Kidney tubule cell (primary cell): Measurements from ENCODE around the gene EWSR1.
A peak's percentile ranks its signal among the peaks of the same experiment; 100 is the strongest.
"Not testable (repeated sequence)": the region's sequence is repeated elsewhere in the genome, so short reads cannot be mapped to it uniquely, and the experiment has no call there.

Source experiments
- DNase-seq: peaks from one replicate; pipeline ENCODE4 v3.0.0-alpha.2; 2018; ENCODE audit warnings: low spot score

The EWSR1 gene

DNA sequence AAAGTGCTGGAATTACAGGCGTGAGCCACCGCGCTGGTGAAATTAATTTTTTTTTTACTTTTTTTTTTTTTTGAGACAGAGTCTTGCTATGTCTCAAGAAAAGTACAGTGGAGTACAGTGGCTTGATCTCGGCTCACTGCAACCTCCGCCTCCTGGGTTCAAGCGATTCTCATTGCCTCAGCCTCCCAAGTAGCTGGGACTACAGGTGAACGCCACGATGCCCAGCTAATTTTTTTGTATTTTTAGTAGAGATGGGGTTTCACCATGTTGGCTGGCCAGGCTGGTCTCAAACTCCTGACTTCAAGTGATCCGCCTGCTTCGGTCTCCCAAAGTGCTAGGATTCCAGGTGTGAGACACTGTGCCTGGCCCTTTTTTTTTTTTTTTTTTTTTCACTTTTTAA is 20.2 kb upstream of the EWSR1 start:
- DNase-seq = not testable (repeated sequence)

- no peak for DNase-seq
Observed at GRCh38 chr22:29251265-29251664, 16.8 kb upstream of the EWSR1 start.

- no peak for DNase-seq
Observed at GRCh38 chr22:29251981-29252911, 15.8 kb upstream of the EWSR1 start.

- DNase-seq = no peak
Observed at GRCh38 chr22:29253561-29254285, 14.3 kb upstream of the EWSR1 start.

DNA sequence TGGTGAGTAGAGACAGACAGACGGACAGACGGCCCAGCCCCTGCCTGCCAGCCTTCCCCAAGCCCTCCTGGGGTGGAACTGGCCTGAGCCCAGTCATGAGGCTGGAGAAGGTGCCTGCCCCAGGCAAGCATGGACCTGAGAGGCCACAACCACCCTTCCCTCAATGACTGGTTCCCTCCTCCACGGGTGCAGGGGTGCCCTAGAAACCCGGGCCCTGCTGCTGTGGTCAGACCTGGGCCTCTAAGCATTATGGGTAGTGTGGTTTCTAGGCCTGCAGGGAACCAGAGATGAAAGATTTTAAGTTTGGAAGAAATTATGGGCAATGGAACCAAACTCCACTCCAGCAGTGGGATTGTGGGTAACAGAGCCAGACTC is 13.8 kb upstream of the EWSR1 start:
- no peak for DNase-seq

- DNase-seq = no peak
Observed at GRCh38 chr22:29255064-29255621, 12.9 kb upstream of the EWSR1 start.

- no peak for DNase-seq
Observed at GRCh38 chr22:29256606-29257325, 11.3 kb upstream of the EWSR1 start.

DNA sequence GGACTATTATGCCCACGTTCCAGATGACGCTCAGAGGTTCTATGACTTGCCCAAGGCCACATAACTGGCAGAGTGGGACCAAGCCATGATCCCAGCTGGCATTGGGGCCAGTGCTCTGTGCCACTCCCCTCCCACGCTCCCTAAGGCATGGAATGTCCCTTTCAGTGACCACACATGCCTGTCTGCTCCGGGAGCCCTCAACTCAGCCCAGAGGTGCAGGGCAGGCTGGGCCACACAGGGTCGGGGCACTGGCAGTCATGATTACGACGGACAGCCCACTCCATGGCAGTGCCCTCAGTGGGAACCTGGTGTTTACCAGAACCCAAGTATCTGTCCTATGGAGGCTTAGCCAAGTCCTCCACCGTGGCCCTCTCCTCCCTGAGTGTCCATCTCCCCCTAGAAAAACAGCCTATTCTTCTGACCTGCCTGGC is 10.3 kb upstream of the EWSR1 start:
- no peak for DNase-seq

DNA sequence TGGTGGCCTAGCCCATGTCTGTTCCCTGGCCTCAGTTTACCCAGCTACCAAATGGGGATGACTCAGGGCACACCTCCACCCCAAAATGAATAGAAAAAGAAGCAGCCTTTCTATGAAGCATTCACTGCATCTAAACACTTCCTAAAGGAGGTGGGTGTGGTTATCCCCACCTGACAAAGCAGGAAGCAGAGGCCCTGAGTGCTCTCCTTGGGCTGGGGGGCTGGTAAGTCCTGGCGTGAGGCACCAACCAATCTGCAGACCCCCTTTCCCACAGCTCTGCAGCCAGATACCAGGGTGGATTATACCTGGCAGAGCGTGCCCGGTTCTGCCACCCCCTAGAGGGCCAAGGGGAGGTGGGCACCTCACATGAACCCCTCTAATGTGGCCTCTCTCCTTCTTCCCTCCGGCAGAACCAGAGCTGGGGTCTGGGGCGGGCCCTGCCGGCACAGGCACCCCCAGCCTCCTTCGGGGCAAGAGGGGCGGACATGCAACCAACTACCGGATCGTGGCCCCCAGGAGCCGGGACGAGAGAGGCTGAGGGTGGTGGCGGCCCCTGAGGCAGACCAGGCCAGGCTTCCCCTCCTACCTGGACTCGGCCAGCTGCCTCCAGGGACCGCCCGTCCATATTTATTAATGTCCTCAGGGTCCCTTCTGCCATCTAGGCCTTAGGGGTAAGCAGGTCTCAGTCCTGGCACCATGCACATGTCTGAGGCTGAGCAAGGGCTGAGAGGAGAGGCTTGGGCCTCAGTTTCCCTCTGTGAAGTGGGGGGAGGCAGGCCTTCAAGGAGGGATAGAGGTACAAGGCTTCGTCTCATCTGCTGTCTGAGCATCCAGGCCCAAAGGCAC is 9.4 kb upstream of the EWSR1 start:
- DNase-seq = no peak

DNA sequence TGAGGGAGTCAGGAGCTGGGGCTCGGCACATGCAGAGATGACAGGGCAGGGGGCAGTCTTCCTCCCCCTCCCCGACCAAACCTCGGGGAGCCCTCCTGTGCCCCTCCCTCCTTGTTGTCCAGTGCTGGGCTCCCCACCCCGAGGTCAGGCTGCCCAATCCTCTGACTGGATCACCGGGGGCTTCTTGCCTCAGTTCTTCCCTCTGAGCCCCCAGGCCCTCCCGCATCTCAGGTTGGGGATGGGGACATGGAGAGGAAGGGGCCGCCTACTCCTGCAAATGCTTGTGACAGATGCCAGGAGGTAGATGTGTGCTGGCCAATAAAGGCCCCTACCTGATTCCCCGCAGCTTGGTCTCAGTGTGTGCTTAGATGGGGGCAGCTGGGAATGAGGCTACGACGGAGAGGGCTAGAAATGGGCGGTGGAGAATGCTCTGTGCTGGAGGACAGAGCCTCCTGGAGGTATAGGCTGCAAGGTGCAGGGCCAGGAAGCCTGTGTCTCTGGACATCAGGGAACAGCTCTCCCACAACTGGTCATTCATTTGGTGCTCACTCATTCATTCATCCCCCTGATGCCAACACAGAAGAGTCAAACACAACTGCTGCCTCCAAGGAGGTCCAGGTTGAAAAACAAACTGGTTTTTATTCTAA is 8.7 kb upstream of the EWSR1 start:
- no peak for DNase-seq

DNA sequence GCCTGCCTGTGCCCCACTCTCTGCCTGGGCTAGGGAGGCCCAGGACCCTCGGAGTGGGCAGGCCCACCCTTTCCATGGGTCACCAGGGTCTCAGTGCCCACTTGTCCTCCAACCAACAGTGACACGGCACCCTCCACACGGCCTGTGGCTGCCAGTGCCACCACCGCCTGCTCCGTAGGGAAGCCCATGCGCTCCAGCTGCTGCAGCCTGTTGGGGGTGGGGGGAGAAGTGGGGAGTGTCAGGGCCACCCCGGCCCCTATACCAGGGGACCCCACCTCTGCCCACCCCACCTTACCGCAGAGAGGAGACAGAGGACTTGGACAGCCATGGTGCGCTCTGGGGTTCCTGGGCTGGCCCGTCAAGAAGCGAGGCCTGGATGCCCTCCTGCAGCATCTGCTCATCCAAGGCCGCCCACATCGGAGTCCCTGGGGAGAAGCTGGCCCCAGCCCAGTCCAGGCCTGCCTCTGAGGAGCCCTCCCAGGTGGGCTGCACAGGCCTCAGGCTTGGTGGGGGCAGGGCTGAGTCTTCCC is 8.0 kb upstream of the EWSR1 start:
- DNase-seq = no peak

DNA sequence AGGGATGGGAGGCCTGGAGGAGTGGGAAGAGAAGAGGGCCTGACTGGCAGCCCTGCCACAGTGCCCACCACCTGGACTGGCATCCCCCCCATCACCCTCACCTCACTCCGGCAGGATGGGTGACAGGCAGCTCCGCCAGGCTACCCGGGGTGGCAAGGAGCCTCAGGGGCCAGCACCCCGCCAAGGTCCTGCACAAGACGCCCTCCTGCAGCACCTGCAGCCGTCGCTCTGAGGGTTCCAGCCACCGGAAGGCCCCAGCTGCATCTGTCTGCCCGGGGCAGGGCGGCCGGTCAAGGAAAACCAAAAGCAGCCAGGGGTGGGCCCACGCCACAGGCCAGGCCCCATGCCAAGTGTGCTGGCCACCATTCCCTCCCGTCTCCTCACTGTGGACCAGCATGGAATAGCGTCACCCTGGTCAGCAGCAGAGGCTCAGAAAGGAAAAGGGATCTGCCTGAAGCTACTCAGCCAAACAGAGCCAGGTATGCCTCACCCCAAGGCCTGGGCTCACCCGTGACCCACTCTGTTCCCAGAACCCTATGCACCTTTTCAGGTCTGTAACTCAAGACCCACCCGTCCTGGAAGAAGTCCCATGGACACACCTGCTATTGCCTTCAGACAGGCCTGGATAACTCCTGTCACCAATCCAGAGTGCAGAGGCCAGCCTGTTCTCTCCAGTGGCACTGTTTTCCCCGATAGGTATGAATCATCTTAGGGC is 7.3 kb upstream of the EWSR1 start:
- no peak for DNase-seq

DNA sequence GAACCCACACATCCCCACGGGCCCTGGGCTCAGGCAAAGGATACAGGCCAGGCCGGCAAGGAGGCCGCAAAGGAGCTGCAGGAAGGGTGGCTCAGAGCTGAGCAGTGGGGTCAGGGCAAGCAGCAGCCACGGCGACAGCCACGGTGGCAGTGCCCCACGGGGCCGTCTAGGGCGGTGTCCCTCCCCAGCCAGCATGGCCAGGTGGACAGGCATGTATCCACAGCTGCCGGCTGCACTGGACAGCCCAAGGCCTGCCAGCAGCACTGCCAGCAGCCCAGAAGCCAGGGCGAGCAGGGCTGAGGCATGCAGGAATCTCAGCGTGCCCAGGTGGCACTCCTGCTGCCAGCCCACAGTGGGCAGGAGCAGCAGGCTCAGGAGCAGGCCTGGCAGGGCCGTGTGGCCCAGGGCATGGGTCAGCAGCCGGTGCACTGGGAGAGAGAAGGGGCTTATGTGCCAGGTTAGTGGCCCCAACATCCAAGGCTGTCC is 4.2 kb upstream of the EWSR1 start:
- DNase-seq = no peak

GRCh38 chr22:29265305-29265704 is 2.8 kb upstream of the EWSR1 start:
- DNase-seq = no peak

DNA sequence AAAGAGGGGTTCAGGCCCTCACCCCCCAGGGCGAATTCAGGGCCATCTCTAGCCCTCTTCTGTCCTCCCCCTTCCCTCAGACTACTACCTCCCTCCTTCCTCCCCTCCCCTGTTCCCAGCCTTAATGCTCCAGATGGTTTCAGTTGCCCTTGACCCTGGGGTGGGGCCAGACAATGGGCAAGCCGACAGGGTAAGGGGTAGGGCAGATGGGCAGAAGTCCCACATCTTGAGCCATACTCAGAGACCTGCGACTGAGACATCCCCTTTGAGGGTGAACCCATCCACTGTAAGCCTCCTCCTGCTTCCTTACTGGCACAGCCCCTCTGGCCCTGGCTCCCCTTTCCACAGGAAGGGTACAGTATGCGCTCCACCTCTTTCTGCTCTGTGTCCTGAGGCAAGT is 2.1 kb upstream of the EWSR1 start:
- no peak for DNase-seq

DNA sequence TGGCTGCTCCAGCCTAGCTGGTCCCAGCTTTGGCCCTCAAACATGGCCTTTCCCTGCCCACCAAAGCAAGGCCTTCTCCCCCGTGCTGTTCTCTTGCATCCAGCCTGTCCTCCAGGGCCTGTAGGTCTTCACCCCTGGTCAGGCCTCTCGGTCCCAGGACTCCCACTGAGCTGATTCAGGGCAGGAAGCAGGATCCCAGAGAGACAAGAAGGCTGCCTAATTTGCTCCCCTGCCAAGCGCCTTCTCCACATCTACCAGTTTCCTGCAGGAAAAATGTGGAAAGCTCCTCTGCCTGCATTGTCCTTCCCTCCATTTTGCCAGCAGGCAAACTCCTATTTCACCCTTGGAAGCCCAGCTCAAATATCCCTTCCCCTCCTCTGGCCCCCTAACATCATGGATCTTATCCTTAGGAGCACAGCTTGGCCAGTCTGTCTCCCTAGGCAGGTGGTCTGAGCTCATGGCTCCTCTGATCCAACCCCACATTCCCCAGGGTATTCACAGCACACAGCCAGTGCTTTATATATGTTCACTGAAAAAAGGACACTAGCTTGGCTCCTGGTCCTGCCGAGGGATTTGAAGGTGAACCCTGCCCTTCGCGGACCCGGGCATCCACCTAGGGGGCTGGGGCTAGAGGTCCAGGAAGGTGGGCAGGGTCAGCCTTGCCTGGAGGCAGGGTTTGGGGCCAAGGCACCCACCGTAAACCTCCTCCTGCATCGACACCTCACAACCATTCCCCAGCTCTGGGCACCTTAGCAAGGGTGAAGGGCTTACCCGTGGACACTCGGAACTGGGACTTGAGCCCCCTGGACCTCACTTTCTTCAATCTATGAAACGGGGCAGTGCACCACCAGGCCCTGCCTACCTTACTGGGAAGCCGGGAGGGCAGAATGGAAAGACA is 1.3 kb upstream of the EWSR1 start:
- peak; percentile 17 for DNase-seq

DNA sequence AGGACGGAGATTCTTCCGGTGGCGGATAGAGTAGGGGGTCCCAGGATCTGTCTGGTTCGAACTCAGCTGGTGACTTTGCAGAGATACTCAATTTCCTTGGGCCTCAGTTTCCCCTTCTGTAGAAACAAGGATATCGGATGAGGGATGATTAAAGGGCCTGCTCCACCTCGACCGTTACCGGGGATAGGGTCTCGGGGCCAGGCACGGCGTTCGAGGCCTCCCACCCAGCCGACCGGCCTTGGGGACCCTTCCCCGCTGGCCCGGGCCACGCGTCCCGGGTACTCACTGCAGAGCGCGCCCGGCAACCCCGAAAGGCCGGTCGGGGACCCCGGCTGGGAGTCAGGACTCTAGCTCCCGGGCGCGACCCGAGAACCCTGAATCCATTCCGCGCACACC is 608 bp upstream of the EWSR1 start:
- DNase-seq = no peak

- DNase-seq = peak; percentile 55
Observed at GRCh38 chr22:29268511-29269229, 602 bp downstream of the EWSR1 start.
